MM.1S (cell line): ENCODE measurements around the gene CDC6.

Experiments
- DNase-seq: peaks from one replicate; pipeline ENCODE4 v3.0.0-alpha.2; 2015
- H2AFZ ChIP-seq: fragments of 300-600 bp; sonication (generic); 2 replicates; pipeline ENCODE4 v1.6.0; 2016; ENCODE audit warnings: antibody characterized with exemption, low read length
- H3F3A ChIP-seq: fragments of 300-600 bp; sonication (generic); 2 replicates; pipeline ENCODE4 v1.6.1; 2016; ENCODE audit warnings: mild to moderate bottlenecking, antibody characterized with exemption, low read length, moderate library complexity, mixed read lengths; ENCODE audit not compliant: insufficient read depth
- H3K27ac ChIP-seq: fragments of 300-600 bp; sonication (generic); 2 replicates; pipeline ENCODE4 v1.5.1; 2016; ENCODE audit warnings: mild to moderate bottlenecking, low read length
- H3K27me3 ChIP-seq: fragments of 300-600 bp; sonication (generic); replicated peaks from 2 replicates; pipeline ENCODE4 v1.6.0; 2016; ENCODE audit warnings: low read length; ENCODE audit not compliant: insufficient read depth
- H3K36me3 ChIP-seq: fragments of 300-600 bp; sonication (generic); replicated peaks from 2 replicates; pipeline ENCODE4 v1.6.1; 2016; ENCODE audit warnings: mild to moderate bottlenecking, low read length, mixed read lengths; ENCODE audit not compliant: insufficient read depth
- H3K4me1 ChIP-seq: fragments of 300-600 bp; sonication (generic); 2 replicates; pipeline ENCODE4 v1.6.1; 2016; ENCODE audit warnings: low read length, mixed read lengths
- H3K4me2 ChIP-seq: fragments of 300-600 bp; sonication (generic); 2 replicates; pipeline ENCODE4 v1.6.0; 2016; ENCODE audit warnings: low read depth, low read length
- H3K4me3 ChIP-seq: fragments of 300-600 bp; sonication (generic); 2 replicates; pipeline ENCODE4 v1.5.1; 2016; ENCODE audit warnings: low read length, mixed read lengths
- H3K79me2 ChIP-seq: fragments of 300-600 bp; sonication (generic); 2 replicates; pipeline ENCODE4 v1.6.1; 2016; ENCODE audit warnings: mixed run types, low read length, mixed read lengths
- H3K9ac ChIP-seq: fragments of 300-600 bp; sonication (generic); 2 replicates; pipeline ENCODE4 v1.6.1; 2016; ENCODE audit warnings: low read length, mixed read lengths
- H3K9me2 ChIP-seq: fragments of 300-600 bp; sonication (generic); replicated peaks from 2 replicates; pipeline ENCODE4 v1.6.1; 2016; ENCODE audit warnings: mild to moderate bottlenecking, low read length, mixed read lengths; ENCODE audit not compliant: insufficient read depth
- H3K9me3 ChIP-seq: fragments of 300-600 bp; sonication (generic); replicated peaks from 2 replicates; pipeline ENCODE4 v1.6.1; 2016; ENCODE audit warnings: mild to moderate bottlenecking, low read length, mixed read lengths; ENCODE audit not compliant: insufficient read depth
- H4K20me1 ChIP-seq: fragments of 300-600 bp; sonication (generic); 2 replicates; pipeline ENCODE4 v1.6.1; 2016; ENCODE audit warnings: mild to moderate bottlenecking, low read length, moderate library complexity, mixed read lengths; ENCODE audit not compliant: insufficient read depth
- EZH2 ChIP-seq: fragments of 300-600 bp; sonication (generic); optimal IDR thresholded peaks from 2 replicates; pipeline ENCODE3; 2017; ENCODE audit warnings: low read depth, mild to moderate bottlenecking, antibody characterized with exemption, low read length, mixed read lengths
- EZH2phosphoT487 ChIP-seq: fragments of 300-600 bp; sonication (generic); IDR thresholded peaks from 2 replicates; pipeline ENCODE4 v1.6.1; 2018; ENCODE audit warnings: antibody characterized with exemption, low read length
- TF ChIP-seq, protein P1 (sequence below): fragments of 300-600 bp; sonication (generic); IDR thresholded peaks from 2 replicates; pipeline ENCODE4 v1.5.1; 2016; ENCODE audit warnings: antibody characterized with exemption, low read length, mixed read lengths

Gene CDC6

DNA sequence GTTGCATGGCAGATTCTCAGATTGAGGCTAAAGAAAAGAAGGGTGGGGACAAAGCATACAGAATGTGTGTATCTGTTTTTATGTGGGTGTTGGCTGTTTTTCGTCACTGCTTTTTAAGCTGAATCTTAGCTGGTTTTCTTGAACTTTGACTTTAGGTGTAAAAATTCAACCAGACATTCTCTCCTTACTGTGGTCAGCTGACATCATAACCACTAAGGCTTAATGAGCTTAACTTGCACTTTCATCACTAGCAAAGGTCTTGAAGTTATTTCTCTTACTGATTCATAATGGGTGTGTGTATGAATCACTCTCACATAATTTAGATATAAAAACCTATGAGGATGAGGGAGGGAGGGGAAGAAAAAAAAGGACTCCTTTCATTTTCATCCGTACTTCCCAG lies 4.0 kb upstream of the CDC6 start:
- no peak overlapping the region for H3K27ac ChIP-seq
- H4K20me1 ChIP-seq: no peaks in the 10 kb centered on the region
- no peak overlapping the region for H2AFZ ChIP-seq
- no peaks in the 10 kb centered on the region for H3K27me3 ChIP-seq
- H3F3A ChIP-seq: peaks cover 5% of the 10 kb centered on the region
- DNase-seq: no peak
- no peak overlapping the region for H3K4me3 ChIP-seq
- no peaks in the 10 kb centered on the region for H3K36me3 ChIP-seq
- peaks cover 5% of the 10 kb centered on the region; the same call in 1 of the 2 replicates for H3K4me1 ChIP-seq
- TF ChIP-seq EZH2 (no peak), EZH2phosphoT487 (no peak)
- TF ChIP-seq, protein P1, sequence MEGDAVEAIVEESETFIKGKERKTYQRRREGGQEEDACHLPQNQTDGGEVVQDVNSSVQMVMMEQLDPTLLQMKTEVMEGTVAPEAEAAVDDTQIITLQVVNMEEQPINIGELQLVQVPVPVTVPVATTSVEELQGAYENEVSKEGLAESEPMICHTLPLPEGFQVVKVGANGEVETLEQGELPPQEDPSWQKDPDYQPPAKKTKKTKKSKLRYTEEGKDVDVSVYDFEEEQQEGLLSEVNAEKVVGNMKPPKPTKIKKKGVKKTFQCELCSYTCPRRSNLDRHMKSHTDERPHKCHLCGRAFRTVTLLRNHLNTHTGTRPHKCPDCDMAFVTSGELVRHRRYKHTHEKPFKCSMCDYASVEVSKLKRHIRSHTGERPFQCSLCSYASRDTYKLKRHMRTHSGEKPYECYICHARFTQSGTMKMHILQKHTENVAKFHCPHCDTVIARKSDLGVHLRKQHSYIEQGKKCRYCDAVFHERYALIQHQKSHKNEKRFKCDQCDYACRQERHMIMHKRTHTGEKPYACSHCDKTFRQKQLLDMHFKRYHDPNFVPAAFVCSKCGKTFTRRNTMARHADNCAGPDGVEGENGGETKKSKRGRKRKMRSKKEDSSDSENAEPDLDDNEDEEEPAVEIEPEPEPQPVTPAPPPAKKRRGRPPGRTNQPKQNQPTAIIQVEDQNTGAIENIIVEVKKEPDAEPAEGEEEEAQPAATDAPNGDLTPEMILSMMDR: no peak
- no peak overlapping the region for H3K9ac ChIP-seq
- H3K9me3 ChIP-seq: no peaks in the 10 kb centered on the region
- H3K4me2 ChIP-seq: no peak overlapping the region
- H3K79me2 ChIP-seq: peaks cover 9% of the 10 kb centered on the region
- H3K9me2 ChIP-seq: no peaks in the 10 kb centered on the region

- Histone ChIP-seq H3K4me1 (peaks cover 8% of the 10 kb centered on the region), H3K4me2 (no peak overlapping the region), H3K9me2 (no peaks in the 10 kb centered on the region), H3K36me3 (no peaks in the 10 kb centered on the region; the same call in 1 of the 2 replicates), H3K9ac (no peak overlapping the region), H4K20me1 (0 out of 2 replicates have a peak, but pooled peaks cover under 1% of the 10 kb centered on the region), H2AFZ (no peak overlapping the region), H3K9me3 (no peaks in the 10 kb centered on the region), H3K27ac (no peak overlapping the region), H3K4me3 (no peak overlapping the region), H3F3A (peaks cover 6% of the 10 kb centered on the region), H3K27me3 (no peaks in the 10 kb centered on the region), H3K79me2 (peaks cover 14% of the 10 kb centered on the region)
- TF ChIP-seq EZH2: no peak
- TF ChIP-seq EZH2phosphoT487: no peak
- TF ChIP-seq, protein P1: no peak
- no peak for DNase-seq
These were observed 3.5 kb upstream of the CDC6 start for GRCh38 chr17:40284085-40284713.

DNA sequence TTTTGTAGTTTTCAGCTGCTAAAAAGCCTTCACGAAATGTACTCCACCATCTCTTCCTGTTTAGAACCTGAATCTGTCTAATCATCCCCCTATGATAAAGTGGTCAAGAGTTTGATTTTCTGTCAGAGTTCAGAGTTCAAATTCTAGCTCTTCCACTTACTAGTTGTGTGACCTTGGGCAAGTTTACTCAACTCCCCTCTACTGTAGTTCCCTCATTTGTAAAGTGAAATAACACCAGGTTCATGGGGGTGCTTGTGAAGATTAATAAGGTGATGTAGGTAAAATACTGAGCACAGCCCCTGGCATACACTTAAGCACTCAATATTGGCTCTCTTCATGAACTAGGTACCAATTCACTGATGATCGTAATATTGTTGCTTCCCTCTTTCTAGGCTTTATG lies 1.2 kb upstream of the CDC6 start:
- H3K9ac ChIP-seq: no peak overlapping the region
- no peaks in the 10 kb centered on the region for H3K9me3 ChIP-seq
- TF ChIP-seq EZH2phosphoT487 (no peak), EZH2 (no peak)
- TF ChIP-seq, protein P1: no peak
- no peak for DNase-seq
- H3K4me2 ChIP-seq: no peak overlapping the region
- no peak overlapping the region for H3K27ac ChIP-seq
- H3K36me3 ChIP-seq: peaks cover 10% of the 10 kb centered on the region; the same call in 1 of the 2 replicates
- H4K20me1 ChIP-seq: peaks cover 10% of the 10 kb centered on the region; the same call in 1 of the 2 replicates
- peaks cover 25% of the 10 kb centered on the region for H3K4me1 ChIP-seq
- H3K9me2 ChIP-seq: no peaks in the 10 kb centered on the region
- H3K4me3 ChIP-seq: no peak overlapping the region
- no peak overlapping the region for H2AFZ ChIP-seq
- H3K27me3 ChIP-seq: no peaks in the 10 kb centered on the region
- peaks cover 9% of the 10 kb centered on the region for H3F3A ChIP-seq
- peaks cover 37% of the 10 kb centered on the region for H3K79me2 ChIP-seq
